ENCODE data around the gene BMP2.

- no peak for TF ChIP-seq CTCF (IDR thresholded peaks at IDR 0.05)
- TF ChIP-seq EZH2 (IDR thresholded peaks at IDR 0.05; ENCODE audit: borderline replicate concordance, insufficient read depth, low read depth, low read length, poor library complexity, severe bottlenecking) = no peak
Measured at GRCh38 chr20:6726761-6727160, 40.7 kb upstream of the BMP2 start.
